ENCODE measurements around the gene TIMM10.

- TF ChIP-seq POLR2AphosphoS5 (IDR thresholded peaks at IDR 0.05), result no peak
- no peak for TF ChIP-seq POLR2A (IDR thresholded peaks at IDR 0.05)
- TF ChIP-seq, protein P1, sequence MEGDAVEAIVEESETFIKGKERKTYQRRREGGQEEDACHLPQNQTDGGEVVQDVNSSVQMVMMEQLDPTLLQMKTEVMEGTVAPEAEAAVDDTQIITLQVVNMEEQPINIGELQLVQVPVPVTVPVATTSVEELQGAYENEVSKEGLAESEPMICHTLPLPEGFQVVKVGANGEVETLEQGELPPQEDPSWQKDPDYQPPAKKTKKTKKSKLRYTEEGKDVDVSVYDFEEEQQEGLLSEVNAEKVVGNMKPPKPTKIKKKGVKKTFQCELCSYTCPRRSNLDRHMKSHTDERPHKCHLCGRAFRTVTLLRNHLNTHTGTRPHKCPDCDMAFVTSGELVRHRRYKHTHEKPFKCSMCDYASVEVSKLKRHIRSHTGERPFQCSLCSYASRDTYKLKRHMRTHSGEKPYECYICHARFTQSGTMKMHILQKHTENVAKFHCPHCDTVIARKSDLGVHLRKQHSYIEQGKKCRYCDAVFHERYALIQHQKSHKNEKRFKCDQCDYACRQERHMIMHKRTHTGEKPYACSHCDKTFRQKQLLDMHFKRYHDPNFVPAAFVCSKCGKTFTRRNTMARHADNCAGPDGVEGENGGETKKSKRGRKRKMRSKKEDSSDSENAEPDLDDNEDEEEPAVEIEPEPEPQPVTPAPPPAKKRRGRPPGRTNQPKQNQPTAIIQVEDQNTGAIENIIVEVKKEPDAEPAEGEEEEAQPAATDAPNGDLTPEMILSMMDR (IDR thresholded peaks at IDR 0.05), result no peak
Measured at GRCh38 chr11:57500926-57501325, 29.6 kb downstream of the TIMM10 start.
